ENCODE results near the gene VASP. TPM values are rescaled to one million over a fixed set of nuclear protein-coding genes. Genes with fewer than 3 reads are reported as not detected.

The VASP gene
- total RNA-seq, 4 donors from 2014 or later = 172 to 321 (median 210) TPM

DNA sequence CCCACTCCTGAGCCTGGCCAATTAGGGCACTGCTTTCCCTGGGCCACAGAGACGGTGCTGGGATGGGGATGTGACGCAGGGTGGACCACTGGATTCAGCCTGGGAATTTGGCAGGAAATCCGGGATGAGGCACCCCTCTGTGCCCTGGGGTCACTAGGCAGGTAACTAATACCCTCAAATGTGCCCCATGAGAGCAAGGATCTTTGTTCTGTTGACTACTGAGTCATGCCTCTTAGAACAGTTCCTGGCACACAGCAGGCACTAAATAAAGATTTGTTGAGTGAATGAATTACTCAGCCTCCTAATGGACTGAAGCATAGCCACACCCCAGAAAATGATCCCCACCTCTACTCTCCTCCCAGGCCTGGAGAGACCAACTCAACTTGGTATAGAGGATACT lies 61.5 kb downstream of the VASP start:
- no peaks in the 10 kb centered on the region for H3K9me3 ChIP-seq
- H3K36me3 ChIP-seq = peaks cover 0 to 4% (median 0%) of the 10 kb centered on the region in 4 donors
- no peak overlapping the region for H3K27ac ChIP-seq (replicated peaks in 1 of 4)
- WGBS = 81% methylated on average over 3 of the region's 3 CpGs
- no peak for TF ChIP-seq POLR2AphosphoS5 (IDR thresholded peaks at IDR 0.05)
- no peak for DNase-seq (ENCODE audit: extremely low spot score)
- intact Hi-C loops (cut with DNase I) = no loop called here
- H3K27me3 ChIP-seq = no peaks in the 10 kb centered on the region
- H3K4me1 ChIP-seq = peaks cover 7 to 33% (median 10%) of the 10 kb centered on the region in 4 donors
- H3K4me3 ChIP-seq = no peak overlapping the region

DNA sequence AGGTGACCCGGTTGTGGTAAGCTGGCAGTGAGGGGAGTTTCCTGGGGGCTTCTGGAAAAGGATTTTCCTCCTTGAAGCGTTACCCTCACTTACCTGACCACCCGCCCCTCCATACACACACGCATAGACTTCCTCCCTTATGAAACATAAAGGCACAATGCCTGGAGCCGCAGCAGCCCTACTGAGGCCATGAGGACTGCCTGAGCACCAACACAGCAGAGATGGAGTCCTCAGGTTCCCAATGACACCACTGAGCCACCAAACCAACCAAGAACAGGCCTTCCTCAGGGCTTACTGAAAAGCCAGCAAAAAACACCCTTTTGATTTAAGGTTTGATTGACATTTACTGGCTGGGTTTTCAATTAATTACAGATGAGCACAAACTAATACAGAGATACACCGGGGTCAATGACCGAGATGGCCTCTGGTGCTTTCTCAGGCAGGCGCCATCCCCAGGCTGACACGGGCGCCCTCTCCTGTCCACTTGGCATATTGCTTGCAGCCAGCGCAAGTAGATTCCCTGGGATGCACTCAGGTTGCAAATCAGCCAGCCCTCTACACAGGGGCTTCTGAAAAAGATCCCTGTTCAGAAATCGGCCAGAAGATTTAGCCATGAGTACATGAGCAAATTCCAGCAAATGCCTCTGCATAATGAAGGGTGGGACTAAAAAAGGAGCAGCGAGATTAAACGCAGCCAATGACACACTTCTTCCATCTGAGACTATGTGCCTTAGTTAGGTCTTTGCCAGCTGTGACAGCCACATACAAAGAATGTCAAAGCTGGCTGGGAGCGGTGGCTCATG lies 62.5 kb downstream of the VASP start:
- no peak for DNase-seq (ENCODE audit: extremely low spot score)
- 67% methylated on average over 13 of the region's 15 CpGs for WGBS
- no peak overlapping the region for H3K4me3 ChIP-seq
- peaks cover 7 to 39% (median 15%) of the 10 kb centered on the region in 4 donors for H3K4me1 ChIP-seq
- H3K27ac ChIP-seq (replicated peaks in 1 of 4) = no peak overlapping the region
- TF ChIP-seq, protein P1, sequence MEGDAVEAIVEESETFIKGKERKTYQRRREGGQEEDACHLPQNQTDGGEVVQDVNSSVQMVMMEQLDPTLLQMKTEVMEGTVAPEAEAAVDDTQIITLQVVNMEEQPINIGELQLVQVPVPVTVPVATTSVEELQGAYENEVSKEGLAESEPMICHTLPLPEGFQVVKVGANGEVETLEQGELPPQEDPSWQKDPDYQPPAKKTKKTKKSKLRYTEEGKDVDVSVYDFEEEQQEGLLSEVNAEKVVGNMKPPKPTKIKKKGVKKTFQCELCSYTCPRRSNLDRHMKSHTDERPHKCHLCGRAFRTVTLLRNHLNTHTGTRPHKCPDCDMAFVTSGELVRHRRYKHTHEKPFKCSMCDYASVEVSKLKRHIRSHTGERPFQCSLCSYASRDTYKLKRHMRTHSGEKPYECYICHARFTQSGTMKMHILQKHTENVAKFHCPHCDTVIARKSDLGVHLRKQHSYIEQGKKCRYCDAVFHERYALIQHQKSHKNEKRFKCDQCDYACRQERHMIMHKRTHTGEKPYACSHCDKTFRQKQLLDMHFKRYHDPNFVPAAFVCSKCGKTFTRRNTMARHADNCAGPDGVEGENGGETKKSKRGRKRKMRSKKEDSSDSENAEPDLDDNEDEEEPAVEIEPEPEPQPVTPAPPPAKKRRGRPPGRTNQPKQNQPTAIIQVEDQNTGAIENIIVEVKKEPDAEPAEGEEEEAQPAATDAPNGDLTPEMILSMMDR (IDR thresholded peaks at IDR 0.05) = peak; percentile 55 to 79 (median 77)
- TF ChIP-seq POLR2AphosphoS5 (IDR thresholded peaks at IDR 0.05) = no peak
- H3K9me3 ChIP-seq = no peaks in the 10 kb centered on the region
- H3K27me3 ChIP-seq = no peaks in the 10 kb centered on the region
- intact Hi-C loops (cut with DNase I) = no loop called here
- H3K36me3 ChIP-seq = peaks cover 0 to 4% (median 0%) of the 10 kb centered on the region in 4 donors

DNA sequence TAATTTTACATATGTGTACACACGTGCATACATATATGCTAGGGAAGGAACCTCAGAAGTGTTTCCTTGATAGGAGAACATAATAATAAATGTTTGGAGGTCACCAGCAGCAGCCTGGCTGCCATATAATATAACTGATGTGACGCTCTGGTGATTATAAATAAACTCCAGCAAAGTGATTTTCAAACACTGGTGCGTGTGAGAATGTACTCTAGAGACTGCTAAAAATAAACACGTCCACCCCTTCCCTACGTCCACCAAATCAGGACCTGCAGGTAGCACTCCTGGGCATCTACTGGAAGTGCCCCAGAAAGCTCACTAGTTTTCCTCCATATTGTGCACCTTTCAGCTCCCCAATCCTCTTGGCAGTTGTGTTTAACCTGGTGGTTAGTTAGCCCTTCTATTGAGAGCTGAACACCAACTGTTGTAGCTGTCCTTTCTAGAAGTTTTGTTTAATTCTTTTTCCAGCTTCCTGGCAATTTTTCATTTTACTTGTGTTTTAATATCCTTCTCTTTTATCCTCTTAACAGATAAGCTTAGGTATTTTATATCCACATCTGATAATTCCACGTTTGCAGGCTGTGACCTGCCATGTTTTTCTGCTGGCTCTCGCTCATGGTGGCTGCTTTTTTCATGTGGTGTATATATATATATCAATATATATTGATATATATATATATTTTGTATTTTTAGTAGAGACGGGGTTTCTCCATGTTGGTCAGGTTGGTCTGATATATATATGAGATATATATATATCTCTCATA lies 64.4 kb downstream of the VASP start:
- H3K4me3 ChIP-seq = no peak overlapping the region
- WGBS = 77% methylated on average over 8 of the region's 8 CpGs
- H3K27me3 ChIP-seq = no peaks in the 10 kb centered on the region
- no peaks in the 10 kb centered on the region for H3K9me3 ChIP-seq
- TF ChIP-seq POLR2AphosphoS5 (IDR thresholded peaks at IDR 0.05) = no peak
- no peak for TF ChIP-seq EP300 (IDR thresholded peaks at IDR 0.05)
- intact Hi-C loops (cut with DNase I) = no loop called here
- H3K4me1 ChIP-seq = peaks cover 11 to 46% (median 22%) of the 10 kb centered on the region in 4 donors
- no peak for DNase-seq (ENCODE audit: extremely low spot score)
- H3K36me3 ChIP-seq = peaks cover 0 to 4% (median 0%) of the 10 kb centered on the region in 4 donors
- no peak overlapping the region for H3K27ac ChIP-seq (replicated peaks in 1 of 4)

DNA sequence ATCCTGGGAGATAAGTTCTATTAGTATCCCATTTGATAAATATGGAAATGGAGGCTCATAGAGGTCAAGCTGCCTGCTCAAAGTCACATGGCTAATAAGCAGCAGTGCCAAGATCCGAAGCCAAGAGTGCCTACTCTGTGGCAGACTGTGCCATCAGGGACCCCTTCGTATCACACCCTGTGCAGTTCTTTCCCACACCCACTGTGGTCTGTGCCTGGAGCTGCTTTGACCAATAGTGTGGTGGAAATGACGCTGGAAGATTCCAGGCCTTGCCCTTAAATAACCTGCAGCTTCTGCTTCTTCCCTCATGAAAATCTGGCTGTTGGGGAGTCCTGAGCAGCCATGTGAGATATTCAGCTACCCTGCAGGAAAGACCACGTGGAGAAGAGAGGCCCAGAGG lies 67.2 kb downstream of the VASP start:
- intact Hi-C loops (cut with DNase I) = no loop called here
- TF ChIP-seq EP300 (IDR thresholded peaks at IDR 0.05) (no peak), POLR2AphosphoS5 (IDR thresholded peaks at IDR 0.05) (no peak), POLR2A (IDR thresholded peaks at IDR 0.05; ENCODE audit: low read depth) (no peak)
- TF ChIP-seq, protein P1 (IDR thresholded peaks at IDR 0.05) = no peak
- no peak overlapping the region for H3K27ac ChIP-seq (replicated peaks in 1 of 4)

DNA sequence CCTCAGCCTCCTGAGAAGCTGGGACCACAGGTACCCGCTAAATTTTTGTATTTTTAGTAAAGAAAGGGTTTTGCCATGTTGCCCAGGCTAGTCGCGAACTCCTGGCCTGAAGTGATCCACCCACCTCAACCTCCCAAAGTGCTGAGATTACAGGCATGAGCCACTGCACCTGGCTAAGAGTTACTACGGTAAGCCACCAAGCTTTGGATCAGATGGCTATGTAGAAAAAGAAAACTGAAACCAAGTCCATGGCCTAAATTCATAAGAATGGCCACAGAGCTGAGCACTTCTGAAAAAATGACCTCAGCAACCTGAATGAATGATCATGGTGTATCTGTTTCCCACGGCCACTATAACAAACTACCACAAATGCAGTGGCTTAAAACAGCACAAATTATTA lies 67.9 kb downstream of the VASP start:
- no peaks in the 10 kb centered on the region for H3K27me3 ChIP-seq
- peaks cover 27 to 45% (median 33%) of the 10 kb centered on the region in 4 donors for H3K4me1 ChIP-seq
- H3K27ac ChIP-seq (replicated peaks in 1 of 4) = no peak overlapping the region
- TF ChIP-seq EP300 (IDR thresholded peaks at IDR 0.05) = no peak
- no peak for TF ChIP-seq POLR2A (IDR thresholded peaks at IDR 0.05; ENCODE audit: low read depth)
- H3K9me3 ChIP-seq = no peaks in the 10 kb centered on the region
- intact Hi-C loops (cut with DNase I) = loop anchor here (5.0 kb wide), 1 partner anchor 48 kb away; no protein-coding TSS in a partner anchor
- no peaks in the 10 kb centered on the region for H3K36me3 ChIP-seq
- DNase-seq (ENCODE audit: extremely low spot score) = no peak
- WGBS = 86% methylated on average over 5 of the region's 5 CpGs
- H3K4me3 ChIP-seq = no peak overlapping the region

More for the DNA sequence above, 67.2 kb downstream of the VASP start:
- no peak for DNase-seq (ENCODE audit: extremely low spot score)
- Histone ChIP-seq H3K36me3 (no peaks in the 10 kb centered on the region), H3K4me3 (no peak overlapping the region), H3K9me3 (no peaks in the 10 kb centered on the region), H3K4me1 (peaks cover 34 to 52% (median 39%) of the 10 kb centered on the region in 4 donors), H3K27me3 (no peaks in the 10 kb centered on the region)
- 87% methylated on average over 4 of the region's 4 CpGs for WGBS

Other genes starting within 250 kb of the VASP start
- gene CKM, start 184.6 kb upstream of the VASP start, total RNA-seq = 1 to 10 TPM in 2 of 4 donors, under 1 TPM in 1, not detected in 1; 0.66 to 1.4 (median 1.1) TPM
- not detected for gene KLC3, start 166.7 kb upstream of the VASP start, total RNA-seq
- gene ERCC2, start 136.9 kb upstream of the VASP start, total RNA-seq = 10 to 100 TPM in 2 of 4 donors, 1 to 10 TPM in 2; 6.5 to 16.6 (median 11.4) TPM
- 10 to 100 TPM in 2 of 4 donors, 1 to 10 TPM in 2; 4.1 to 16.8 (median 9.5) TPM for gene PPP1R13L, start 102.4 kb upstream of the VASP start, total RNA-seq
- 1 to 10 TPM; 2.9 to 8.7 (median 6.0) TPM for gene POLR1G, start 100.8 kb upstream of the VASP start, total RNA-seq
- 100 to 1,000 TPM in 1 of 4 donors, 10 to 100 TPM in 3; 62.8 to 102 (median 69.3) TPM for gene ERCC1, start 83.6 kb upstream of the VASP start, total RNA-seq
- gene FOSB, start 39.5 kb upstream of the VASP start, total RNA-seq = 10 to 100 TPM in 2 of 4 donors, 1 to 10 TPM in 2; 2.2 to 25.2 (median 6.9) TPM
- gene RTN2, start 10.4 kb upstream of the VASP start, total RNA-seq = 10 to 100 TPM in 3 of 4 donors, 1 to 10 TPM in 1; 7.0 to 23.6 (median 17.2) TPM
- 1 to 10 TPM; 1.6 to 3.8 (median 3.0) TPM for gene PPM1N, start 9.0 kb upstream of the VASP start, total RNA-seq
- gene OPA3, start 77.3 kb downstream of the VASP start, total RNA-seq = 10 to 100 TPM in 2 of 4 donors, 1 to 10 TPM in 2; 6.2 to 20.0 (median 13.8) TPM
- gene GPR4, start 94.7 kb downstream of the VASP start, total RNA-seq = 1 to 10 TPM in 3 of 4 donors, under 1 TPM in 1; 0.42 to 6.6 (median 4.8) TPM
- gene EML2, start 131.9 kb downstream of the VASP start, total RNA-seq = 10 to 100 TPM; 12.0 to 28.4 (median 18.3) TPM
- gene GIPR, start 160.7 kb downstream of the VASP start, total RNA-seq = not detected
- 100 to 1,000 TPM; 107 to 167 (median 139) TPM for gene SNRPD2, start 184.5 kb downstream of the VASP start, total RNA-seq
- gene QPCTL, start 185.2 kb downstream of the VASP start, total RNA-seq = 1 to 10 TPM; 4.6 to 6.8 (median 6.0) TPM
- 10 to 100 TPM in 3 of 4 donors, 1 to 10 TPM in 1; 8.6 to 27.7 (median 18.2) TPM for gene FBXO46, start 223.4 kb downstream of the VASP start, total RNA-seq
- gene MEIOSIN, start 226.0 kb downstream of the VASP start, total RNA-seq = not detected